Measurements from ENCODE around the gene KIF3B.

DNA sequence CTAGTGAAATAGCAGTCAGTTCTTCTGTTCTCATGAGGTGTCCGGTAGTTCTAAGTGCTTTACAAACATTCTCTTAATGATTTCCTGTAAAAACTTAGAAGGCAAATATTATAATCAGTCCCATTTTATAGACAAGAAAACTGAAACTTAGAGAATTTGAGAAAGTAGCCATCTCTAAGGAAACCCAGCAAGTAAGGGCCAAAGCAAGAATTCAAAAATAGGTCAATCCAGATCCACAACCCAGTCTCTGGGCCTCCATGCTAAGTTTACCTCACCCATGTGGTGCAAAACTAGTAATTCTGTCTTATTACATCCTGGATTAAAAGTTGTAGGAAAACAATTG lies 53.1 kb downstream of the KIF3B start:
- TF ChIP-seq, protein P1, sequence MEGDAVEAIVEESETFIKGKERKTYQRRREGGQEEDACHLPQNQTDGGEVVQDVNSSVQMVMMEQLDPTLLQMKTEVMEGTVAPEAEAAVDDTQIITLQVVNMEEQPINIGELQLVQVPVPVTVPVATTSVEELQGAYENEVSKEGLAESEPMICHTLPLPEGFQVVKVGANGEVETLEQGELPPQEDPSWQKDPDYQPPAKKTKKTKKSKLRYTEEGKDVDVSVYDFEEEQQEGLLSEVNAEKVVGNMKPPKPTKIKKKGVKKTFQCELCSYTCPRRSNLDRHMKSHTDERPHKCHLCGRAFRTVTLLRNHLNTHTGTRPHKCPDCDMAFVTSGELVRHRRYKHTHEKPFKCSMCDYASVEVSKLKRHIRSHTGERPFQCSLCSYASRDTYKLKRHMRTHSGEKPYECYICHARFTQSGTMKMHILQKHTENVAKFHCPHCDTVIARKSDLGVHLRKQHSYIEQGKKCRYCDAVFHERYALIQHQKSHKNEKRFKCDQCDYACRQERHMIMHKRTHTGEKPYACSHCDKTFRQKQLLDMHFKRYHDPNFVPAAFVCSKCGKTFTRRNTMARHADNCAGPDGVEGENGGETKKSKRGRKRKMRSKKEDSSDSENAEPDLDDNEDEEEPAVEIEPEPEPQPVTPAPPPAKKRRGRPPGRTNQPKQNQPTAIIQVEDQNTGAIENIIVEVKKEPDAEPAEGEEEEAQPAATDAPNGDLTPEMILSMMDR (IDR thresholded peaks at IDR 0.05) = no peak
- no peak for TF ChIP-seq EZH2 (IDR thresholded peaks at IDR 0.05; ENCODE audit: borderline replicate concordance, insufficient read depth, low read depth, low read length, poor library complexity, severe bottlenecking)

Measured in B cell (primary cell).